ENCODE measurements around the gene MLF2. TPM values are rescaled to one million over a fixed set of nuclear protein-coding genes. Genes with fewer than 3 reads are reported as not detected.
A peak's percentile ranks its signal among the peaks of the same experiment; 100 is the strongest.

Gene MLF2
- total RNA-seq, result 100 to 1,000 TPM; 103 to 205 (median 133) TPM

- H3K4me1 ChIP-seq, result peaks cover 0 to 27% (median 10%) of the 10 kb centered on the region in 4 donors
- 0 to 1% methylated on average over 41 to 56 of the region's 62 CpGs for WGBS, 2 donors
- no peaks in the 10 kb centered on the region for H3K27me3 ChIP-seq
- H3K4me3 ChIP-seq, result peak within 1 kb of the TSS; percentile 70 to 96 (median 85)
- peaks cover 0 to 36% (median 17%) of the 10 kb centered on the region in 3 donors for H3K36me3 ChIP-seq
- DNase-seq (ENCODE audit: low spot score in 2 of 2), result peak; percentile 95 to 96
- H3K9me3 ChIP-seq, result no peaks in the 10 kb centered on the region
- peak within 1 kb of the TSS; percentile 97 to 100 (median 98) for H3K27ac ChIP-seq
- TF ChIP-seq EP300 (IDR thresholded peaks at IDR 0.05), result peak; percentile 63 to 100
- peak in 3 of 5 experiments; percentile 96 to 98 (median 98) for TF ChIP-seq CTCF (IDR thresholded peaks at IDR 0.05)
- peak; percentile 95 to 99 for TF ChIP-seq POLR2A (IDR thresholded peaks at IDR 0.05)
Observed at GRCh38 chr12:6752921-6753771, at the start of gene MLF2. MLF2 (minus strand) TSS chr12:6753141; CDS start chr12:6752334, 807 bp downstream.

- DNase-seq (ENCODE audit: low spot score in 2 of 2), result no peak
- Histone ChIP-seq H3K27ac (no peak overlapping the region), H3K4me3 (no peak overlapping the region), H3K9me3 (no peaks in the 10 kb centered on the region), H3K4me1 (no peaks in the 10 kb centered on the region), H3K36me3 (no peaks in the 10 kb centered on the region), H3K27me3 (no peaks in the 10 kb centered on the region)
- TF ChIP-seq EP300 (IDR thresholded peaks at IDR 0.05) (no peak), POLR2A (IDR thresholded peaks at IDR 0.05) (no peak), CTCF (IDR thresholded peaks at IDR 0.05) (no peak)
- WGBS, 2 donors, result 90 to 92% methylated on average over 5 of the region's 5 CpGs
Observed at GRCh38 chr12:6799147-6799546, 46.2 kb upstream of the MLF2 start.

GRCh38 chr12:6796576-6796975, 43.6 kb upstream of the MLF2 start:
- TF ChIP-seq POLR2A (IDR thresholded peaks at IDR 0.05), result no peak
- TF ChIP-seq CTCF (IDR thresholded peaks at IDR 0.05), result no peak
- TF ChIP-seq EP300 (IDR thresholded peaks at IDR 0.05), result no peak
- Histone ChIP-seq H3K4me3 (no peak overlapping the region), H3K4me1 (no peaks in the 10 kb centered on the region), H3K36me3 (no peaks in the 10 kb centered on the region), H3K9me3 (no peaks in the 10 kb centered on the region), H3K27ac (no peak overlapping the region), H3K27me3 (no peaks in the 10 kb centered on the region)
- no peak for DNase-seq (ENCODE audit: low spot score in 2 of 2)
- 91 to 95% methylated on average over 4 of the region's 4 CpGs for WGBS, 2 donors

GRCh38 chr12:6795088-6795487, 42.1 kb upstream of the MLF2 start:
- no peak for DNase-seq (ENCODE audit: low spot score in 2 of 2)
- Histone ChIP-seq H3K4me3 (no peak overlapping the region), H3K27ac (no peak overlapping the region), H3K9me3 (no peaks in the 10 kb centered on the region), H3K27me3 (no peaks in the 10 kb centered on the region), H3K4me1 (no peaks in the 10 kb centered on the region), H3K36me3 (no peaks in the 10 kb centered on the region)
- TF ChIP-seq POLR2A (IDR thresholded peaks at IDR 0.05) (no peak), CTCF (IDR thresholded peaks at IDR 0.05) (no peak), EP300 (IDR thresholded peaks at IDR 0.05) (no peak)
- 80 to 90% methylated on average over 2 of the region's 2 CpGs for WGBS, 2 donors

GRCh38 chr12:6792522-6793201, 39.7 kb upstream of the MLF2 start:
- Histone ChIP-seq H3K27me3 (no peaks in the 10 kb centered on the region), H3K4me3 (peak overlapping the region in 1 of 4 donors; percentile 35), H3K4me1 (no peaks in the 10 kb centered on the region), H3K9me3 (no peaks in the 10 kb centered on the region), H3K27ac (peak overlapping the region in 1 of 4 donors; percentile 50), H3K36me3 (no peaks in the 10 kb centered on the region)
- 21% methylated on average over 12 of the region's 12 CpGs for WGBS, 2 donors
- TF ChIP-seq EP300 (IDR thresholded peaks at IDR 0.05) (peak in 1 of 2 donors; percentile 9), POLR2A (IDR thresholded peaks at IDR 0.05) (no peak), CTCF (IDR thresholded peaks at IDR 0.05) (no peak)
- no peak for DNase-seq (ENCODE audit: low spot score in 2 of 2)

All from tibial nerve (tissue), 4 donors.